Dendritic cell treated with granulocyte-macrophage colony-stimulating factor and Interleukin-4, amounts not matched to agents 40 ng/mL and 50 ng/mL, for 4 days (primary cell): ENCODE data around the gene FAM149A.

Experiments
- H3K27ac Mint-ChIP-seq: one replicate; pipeline ENCODE4 v1.8.0; 2022; ENCODE audit warnings: mild to moderate bottlenecking, mixed read lengths
- H3K27me3 Mint-ChIP-seq: one replicate; pipeline ENCODE4 v1.8.0; 2022; ENCODE audit warnings: mild to moderate bottlenecking, mixed read lengths
- H3K36me3 Mint-ChIP-seq: one replicate; pipeline ENCODE4 v1.8.0; 2022; ENCODE audit warnings: low read depth, mixed read lengths
- H3K4me1 Mint-ChIP-seq: one replicate; pipeline ENCODE4 v1.8.0; 2022; ENCODE audit warnings: low read depth, mixed read lengths
- H3K4me3 Mint-ChIP-seq: one replicate; pipeline ENCODE4 v1.8.0; 2022; ENCODE audit warnings: mild to moderate bottlenecking, moderate library complexity, mixed read lengths
- H3K9me3 Mint-ChIP-seq: one replicate; pipeline ENCODE4 v1.8.0; 2022; ENCODE audit warnings: mixed read lengths
- intact Hi-C: fragments of 100-400 bp; cut with micrococcal nuclease; formaldehyde crosslinking; loops from one replicate; pipeline ENCODE4 v1.15.0; 2022

The FAM149A gene

DNA sequence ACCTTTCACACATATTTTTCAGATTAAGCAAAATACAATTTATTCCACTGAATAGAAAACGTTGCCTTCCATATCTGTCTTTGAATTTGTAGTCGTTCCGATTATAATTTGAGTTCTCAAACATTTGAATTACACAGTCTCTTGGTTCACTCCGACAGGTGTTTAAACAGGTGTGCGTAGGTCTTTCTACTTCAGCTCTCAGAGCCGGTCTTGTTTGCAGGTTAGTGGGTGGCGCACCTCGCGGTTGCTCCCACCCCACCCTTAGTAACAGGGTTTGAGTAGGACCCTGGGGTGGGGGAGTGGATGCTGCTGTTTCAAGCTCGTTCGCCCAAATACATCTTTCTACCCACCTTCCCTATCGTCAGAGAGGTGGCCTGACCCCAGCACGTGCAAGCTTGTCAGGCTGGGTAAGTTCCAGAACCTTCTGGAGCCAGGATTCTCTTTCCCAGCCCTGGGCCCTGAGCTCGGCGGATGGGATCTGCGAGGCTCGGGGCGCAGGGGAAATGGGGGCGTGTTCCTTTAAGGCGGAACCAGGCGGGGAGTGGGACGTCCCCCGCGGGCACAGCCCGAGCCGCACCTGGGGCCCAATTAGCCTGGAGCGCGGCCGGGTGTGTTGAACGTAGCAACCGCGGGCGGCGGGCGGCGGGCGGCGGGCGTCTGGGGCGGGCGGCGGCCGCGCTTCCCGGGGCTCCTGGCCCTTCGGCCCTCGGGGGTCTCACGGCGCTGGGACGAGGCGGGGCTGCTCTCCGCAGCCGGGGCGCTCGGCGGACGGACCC, at the start of gene FAM149A:
TSS of gene FAM149A (plus strand) at position 591 of the 776 bp plus-strand sequence.
- no peaks in the 10 kb centered on the region for H3K4me1 Mint-ChIP-seq
- intact Hi-C loops: no loop called here
- no peak within 1 kb of the TSS for H3K4me3 Mint-ChIP-seq
- peaks cover 65% of the 10 kb centered on the region for H3K27me3 Mint-ChIP-seq
- H3K9me3 Mint-ChIP-seq: no peaks in the 10 kb centered on the region
- H3K36me3 Mint-ChIP-seq: no peaks in the 10 kb centered on the region
- no peak within 1 kb of the TSS for H3K27ac Mint-ChIP-seq

DNA sequence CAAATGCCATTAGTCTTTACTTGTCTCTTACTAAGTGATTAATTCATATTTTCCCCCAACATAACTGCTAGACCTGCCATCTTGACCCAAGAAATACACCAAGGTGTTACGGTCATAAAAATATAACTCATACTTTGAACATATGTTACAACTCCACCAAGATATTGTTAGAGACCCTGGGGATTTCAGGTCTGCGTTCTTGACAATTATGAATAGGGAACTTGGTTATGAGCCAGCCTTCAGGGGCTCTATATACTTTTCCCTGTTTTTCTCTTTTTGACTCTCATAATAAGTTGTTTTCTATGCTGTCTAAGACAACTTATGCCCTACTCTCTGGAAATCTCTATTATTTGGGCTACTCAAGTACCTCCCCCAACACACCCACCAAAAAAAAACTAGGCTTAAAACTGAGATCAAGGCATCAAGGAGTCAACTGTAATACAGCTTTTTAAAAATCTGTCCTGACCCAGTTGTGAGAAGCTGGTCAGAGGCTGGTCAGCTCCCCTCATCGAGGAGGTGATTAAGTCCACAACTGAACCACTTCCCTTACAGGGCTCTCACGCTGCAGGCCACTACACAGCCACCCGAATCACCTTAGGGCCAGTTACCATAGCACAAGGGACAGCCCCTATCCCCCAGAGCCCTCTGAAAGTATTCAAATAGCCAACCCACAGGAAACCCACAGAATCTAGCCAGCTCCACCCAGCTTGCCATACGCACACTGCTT, 46.1 kb upstream of the FAM149A start:
- Mint-ChIP-seq H3K9me3 (peaks cover 8% of the 10 kb centered on the region), H3K4me1 (peaks cover 30% of the 10 kb centered on the region), H3K27ac (no peak overlapping the region), H3K27me3 (peaks cover 14% of the 10 kb centered on the region), H3K36me3 (peaks cover 6% of the 10 kb centered on the region), H3K4me3 (no peak overlapping the region)
- intact Hi-C loops: no loop called here

DNA sequence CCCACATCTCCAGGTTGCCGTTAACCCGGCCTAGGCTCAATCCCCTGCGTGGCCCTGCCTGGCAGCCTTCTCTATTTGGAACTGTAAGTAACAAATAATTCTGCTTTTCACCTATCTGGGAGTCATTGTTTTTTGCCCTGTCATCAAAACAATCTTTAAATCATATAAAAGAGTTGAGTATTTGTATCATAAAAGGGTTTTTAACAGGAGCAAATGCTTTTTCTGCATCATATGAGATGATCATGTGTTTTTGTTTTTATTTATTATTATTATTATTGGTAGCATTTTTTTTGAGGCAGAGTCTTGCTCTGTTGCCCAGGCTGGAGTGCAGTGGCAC, 45.6 kb upstream of the FAM149A start:
- no peak overlapping the region for H3K4me3 Mint-ChIP-seq
- no peak overlapping the region for H3K27ac Mint-ChIP-seq

DNA sequence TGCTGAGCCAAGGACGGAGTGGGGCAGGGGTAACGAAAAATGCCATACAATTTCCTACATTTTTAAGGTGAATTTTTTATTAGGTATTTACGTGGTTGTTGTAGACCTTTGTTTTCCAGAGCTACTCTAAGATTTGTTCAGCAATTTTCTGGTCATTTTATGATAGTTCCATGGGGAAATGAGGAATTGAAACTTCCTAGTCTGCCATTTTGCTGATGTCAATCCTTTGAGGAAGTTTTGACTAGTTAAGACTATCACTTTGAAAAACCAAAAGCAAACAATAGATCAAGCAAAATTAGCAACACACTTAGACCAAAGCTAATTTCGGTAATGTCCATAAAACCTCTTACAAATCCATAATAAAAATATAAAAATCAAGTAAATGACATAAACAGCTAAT, 42.6 kb upstream of the FAM149A start:
- H3K27me3 Mint-ChIP-seq: peaks cover 7% of the 10 kb centered on the region
- peaks cover 6% of the 10 kb centered on the region for H3K36me3 Mint-ChIP-seq

More for the DNA sequence above, 45.6 kb upstream of the FAM149A start:
- intact Hi-C loops: no loop called here
- peaks cover 30% of the 10 kb centered on the region for H3K4me1 Mint-ChIP-seq
- H3K27me3 Mint-ChIP-seq: peaks cover 12% of the 10 kb centered on the region
- H3K36me3 Mint-ChIP-seq: peaks cover 6% of the 10 kb centered on the region
- peaks cover 8% of the 10 kb centered on the region for H3K9me3 Mint-ChIP-seq

DNA sequence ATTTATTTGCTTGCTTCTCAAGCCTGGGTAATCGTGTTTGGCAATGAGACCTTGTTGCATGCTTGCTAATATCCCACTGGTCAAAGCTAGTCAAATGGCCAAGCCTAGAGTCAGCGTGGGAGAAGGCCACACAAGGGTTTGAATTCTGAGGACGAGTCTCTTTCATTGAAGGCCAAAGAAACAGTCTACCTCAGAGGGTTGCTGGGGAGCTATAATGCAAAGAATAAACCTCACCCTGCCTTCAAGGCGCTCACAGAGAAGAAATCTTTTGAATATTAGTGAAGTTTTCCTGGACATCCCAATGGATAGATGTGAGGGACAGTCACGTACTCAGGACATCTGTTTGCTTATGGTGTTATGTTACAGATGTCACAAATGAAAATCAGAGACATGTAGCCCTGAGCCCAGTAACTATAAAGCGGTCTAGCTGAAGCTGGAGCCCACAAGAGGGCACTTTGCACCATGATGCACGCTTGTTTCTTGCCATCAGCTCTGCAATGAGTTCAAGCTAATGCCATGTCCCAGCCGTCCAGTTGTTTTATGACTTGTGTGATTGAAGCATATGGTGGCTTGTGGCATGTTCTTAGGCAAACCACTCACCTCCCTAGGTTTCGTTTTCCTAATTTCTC, 36.6 kb upstream of the FAM149A start:
- H3K27ac Mint-ChIP-seq: no peak overlapping the region
- no peaks in the 10 kb centered on the region for H3K9me3 Mint-ChIP-seq
- no peak overlapping the region for H3K4me3 Mint-ChIP-seq
- peaks cover 10% of the 10 kb centered on the region for H3K27me3 Mint-ChIP-seq
- H3K4me1 Mint-ChIP-seq: peaks cover 10% of the 10 kb centered on the region
- intact Hi-C loops: loop anchor here (2.0 to 10.0 kb wide), 4 partner anchors 69 to 863 kb away; partner anchors contain the start of genes CFAP97, CYP4V2 and SNX25
- H3K36me3 Mint-ChIP-seq: no peaks in the 10 kb centered on the region

More for the DNA sequence above, 42.6 kb upstream of the FAM149A start:
- no peak overlapping the region for H3K4me3 Mint-ChIP-seq
- peak overlapping the region; percentile 80 for H3K27ac Mint-ChIP-seq
- peaks cover 8% of the 10 kb centered on the region for H3K9me3 Mint-ChIP-seq
- intact Hi-C loops: loop anchor here (10.0 kb wide), 1 partner anchor 857 kb away; the partner anchor contains the start of genes CFAP97 and SNX25
- H3K4me1 Mint-ChIP-seq: peaks cover 30% of the 10 kb centered on the region

DNA sequence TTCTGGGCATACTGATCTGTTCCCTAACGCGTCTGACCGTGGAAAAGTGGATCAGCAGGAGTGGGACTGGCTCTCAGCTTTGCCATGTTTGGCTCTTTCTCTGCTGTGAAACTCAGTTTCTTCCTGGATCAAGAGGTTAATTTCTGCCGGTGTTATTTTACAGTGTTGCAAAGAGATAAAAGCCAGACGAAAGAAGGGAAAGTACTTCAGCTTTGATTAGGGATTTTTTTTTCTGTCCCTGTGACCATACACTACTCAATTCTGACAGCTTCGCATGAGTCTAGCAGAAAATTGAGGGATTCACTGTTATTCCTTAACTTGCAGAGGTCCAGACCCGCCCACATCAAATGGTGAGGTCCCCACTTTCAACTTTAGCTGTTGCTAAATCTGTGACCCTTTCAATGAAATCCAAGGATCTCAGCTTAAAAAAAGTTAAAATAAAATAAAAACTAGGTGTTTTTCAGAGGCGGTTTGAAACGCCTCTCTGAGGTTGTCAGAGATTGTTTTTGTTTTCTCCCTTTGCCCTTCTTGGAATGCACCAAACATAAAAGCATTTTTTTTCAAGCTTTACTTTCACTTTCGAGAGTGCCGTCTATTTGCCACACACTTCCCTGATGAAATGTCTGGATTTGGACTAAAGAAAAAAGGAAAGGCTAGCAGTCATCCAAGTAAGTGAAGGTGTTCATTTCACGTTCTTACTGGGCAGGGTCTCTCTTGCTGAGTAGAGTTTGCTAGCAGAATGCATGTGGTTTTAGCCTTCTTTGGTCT, 35.7 kb upstream of the FAM149A start, which contains the start of gene TLR3:
TSS of gene TLR3 (plus strand) at position 576 of the 768 bp plus-strand sequence. CDS start 7,464 bp downstream, outside the sequence.
- peaks cover 10% of the 10 kb centered on the region for H3K4me1 Mint-ChIP-seq
- H3K27ac Mint-ChIP-seq: peak within 1 kb of the TSS; percentile 73

DNA sequence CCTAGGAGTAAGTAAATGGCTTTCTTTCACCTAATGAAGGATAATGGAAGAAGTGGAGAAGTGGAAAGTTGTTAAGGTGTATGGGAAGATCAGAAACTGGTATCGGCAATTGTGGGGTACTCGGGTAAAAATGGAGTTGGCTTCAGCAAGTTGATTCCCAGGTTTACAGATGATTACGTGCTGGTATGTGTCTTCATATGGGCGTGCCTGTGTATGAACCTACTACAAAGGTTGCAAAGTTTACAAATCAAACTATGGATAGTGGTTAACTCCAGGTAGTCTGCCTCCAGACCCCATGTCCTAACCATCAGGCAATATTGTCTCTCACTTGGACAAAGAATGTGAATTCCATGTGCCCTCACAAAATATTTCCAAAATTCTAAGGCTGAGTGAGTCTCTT, 34.8 kb upstream of the FAM149A start:
- H3K27me3 Mint-ChIP-seq: peaks cover 10% of the 10 kb centered on the region
- intact Hi-C loops: loop anchor here (2.0 to 10.0 kb wide), 4 partner anchors 67 to 865 kb away; partner anchors contain the start of genes CFAP97, CYP4V2 and SNX25

More for the DNA sequence above, 35.7 kb upstream of the FAM149A start, which contains the start of gene TLR3:
- Mint-ChIP-seq H3K36me3 (no peaks in the 10 kb centered on the region), H3K27me3 (peaks cover 10% of the 10 kb centered on the region), H3K4me3 (peak within 1 kb of the TSS; percentile 70), H3K9me3 (no peaks in the 10 kb centered on the region)
- intact Hi-C loops: loop anchor here (2.0 to 10.0 kb wide), 4 partner anchors 68 to 864 kb away; partner anchors contain the start of genes CFAP97, CYP4V2 and SNX25

GRCh38 chr4:186072516-186072915, 32.0 kb upstream of the FAM149A start:
- Mint-ChIP-seq H3K4me1 (peaks cover 15% of the 10 kb centered on the region), H3K4me3 (no peak overlapping the region), H3K36me3 (no peaks in the 10 kb centered on the region), H3K27me3 (peaks cover 4% of the 10 kb centered on the region), H3K9me3 (no peaks in the 10 kb centered on the region), H3K27ac (no peak overlapping the region)
- intact Hi-C loops: no loop called here

More for the DNA sequence above, 34.8 kb upstream of the FAM149A start:
- H3K9me3 Mint-ChIP-seq: no peaks in the 10 kb centered on the region
- H3K36me3 Mint-ChIP-seq: no peaks in the 10 kb centered on the region
- peak overlapping the region; percentile 73 for H3K27ac Mint-ChIP-seq
- no peak overlapping the region for H3K4me3 Mint-ChIP-seq
- H3K4me1 Mint-ChIP-seq: peaks cover 15% of the 10 kb centered on the region

- H3K36me3 Mint-ChIP-seq: no peaks in the 10 kb centered on the region
- no peak overlapping the region for H3K4me3 Mint-ChIP-seq
- H3K9me3 Mint-ChIP-seq: no peaks in the 10 kb centered on the region
- peaks cover 12% of the 10 kb centered on the region for H3K4me1 Mint-ChIP-seq
- peaks cover 4% of the 10 kb centered on the region for H3K27me3 Mint-ChIP-seq
- intact Hi-C loops: no loop called here
- no peak overlapping the region for H3K27ac Mint-ChIP-seq
Measured at GRCh38 chr4:186074189-186074588, 30.3 kb upstream of the FAM149A start.

GRCh38 chr4:186078981-186079638, 25.4 kb upstream of the FAM149A start:
- intact Hi-C loops: no loop called here
- peaks cover 3% of the 10 kb centered on the region for H3K4me1 Mint-ChIP-seq
- H3K27me3 Mint-ChIP-seq: peaks cover 1% of the 10 kb centered on the region
- no peaks in the 10 kb centered on the region for H3K9me3 Mint-ChIP-seq
- H3K4me3 Mint-ChIP-seq: no peak overlapping the region
- no peaks in the 10 kb centered on the region for H3K36me3 Mint-ChIP-seq
- no peak overlapping the region for H3K27ac Mint-ChIP-seq

DNA sequence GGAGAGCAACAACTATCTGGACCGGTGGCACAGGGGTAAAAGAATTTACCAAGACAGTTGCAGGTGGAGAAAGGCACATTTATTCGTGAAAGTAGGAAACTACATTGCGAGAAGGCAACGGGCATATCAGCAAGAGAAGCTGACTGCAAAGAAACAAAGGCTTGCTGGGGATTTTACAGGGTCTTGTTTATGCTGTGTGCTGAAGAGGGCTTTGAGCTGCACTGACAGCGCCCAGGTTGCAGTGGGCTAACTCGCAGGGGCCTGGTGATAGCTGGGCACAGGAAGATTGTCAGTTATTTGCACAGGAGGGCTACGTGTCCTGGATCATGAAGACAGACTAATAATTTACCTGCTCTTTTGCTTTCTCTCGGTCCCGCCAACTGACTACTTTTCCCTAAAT, 24.8 kb upstream of the FAM149A start:
- no peaks in the 10 kb centered on the region for H3K4me1 Mint-ChIP-seq
- H3K36me3 Mint-ChIP-seq: no peaks in the 10 kb centered on the region
- H3K27ac Mint-ChIP-seq: no peak overlapping the region
- intact Hi-C loops: no loop called here
- no peak overlapping the region for H3K4me3 Mint-ChIP-seq
- no peaks in the 10 kb centered on the region for H3K9me3 Mint-ChIP-seq
- peaks cover 1% of the 10 kb centered on the region for H3K27me3 Mint-ChIP-seq

- no peaks in the 10 kb centered on the region for H3K36me3 Mint-ChIP-seq
- intact Hi-C loops: no loop called here
- peaks cover 1% of the 10 kb centered on the region for H3K27me3 Mint-ChIP-seq
- H3K9me3 Mint-ChIP-seq: no peaks in the 10 kb centered on the region
- no peak overlapping the region for H3K27ac Mint-ChIP-seq
- no peaks in the 10 kb centered on the region for H3K4me1 Mint-ChIP-seq
- H3K4me3 Mint-ChIP-seq: no peak overlapping the region
Measured at GRCh38 chr4:186081202-186081807, 23.2 kb upstream of the FAM149A start.
